ENCODE results near the gene SLC22A4.

SLC22A4 gene

GRCh38 chr5:132310141-132310834, 16.1 kb downstream of the SLC22A4 start:
- no peak overlapping the region for H3K4me3 ChIP-seq (ENCODE audit: low read length)
- TF ChIP-seq ZNF274 (IDR thresholded peaks at IDR 0.05; ENCODE audit: low read depth, low read length): no peak

DNA sequence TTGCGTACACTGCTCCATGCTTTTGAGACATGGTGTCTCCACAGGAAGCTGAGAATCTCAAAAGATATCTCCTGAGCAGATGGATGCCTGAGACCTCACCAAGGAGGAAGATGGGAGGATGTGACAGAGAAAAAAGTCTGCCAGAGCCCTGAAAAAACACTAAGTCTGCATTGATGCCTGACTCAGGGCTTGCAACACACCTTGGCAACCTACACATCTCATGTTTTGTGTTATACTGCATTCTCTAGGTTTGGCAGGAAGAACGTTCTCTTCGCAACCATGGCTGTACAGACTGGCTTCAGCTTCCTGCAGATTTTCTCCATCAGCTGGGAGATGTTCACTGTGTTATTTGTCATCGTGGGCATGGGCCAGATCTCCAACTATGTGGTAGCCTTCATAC, 19.2 kb downstream of the SLC22A4 start:
- H3K4me3 ChIP-seq (ENCODE audit: low read length): no peak overlapping the region
- TF ChIP-seq ZNF274 (IDR thresholded peaks at IDR 0.05; ENCODE audit: low read depth, low read length): no peak

DNA sequence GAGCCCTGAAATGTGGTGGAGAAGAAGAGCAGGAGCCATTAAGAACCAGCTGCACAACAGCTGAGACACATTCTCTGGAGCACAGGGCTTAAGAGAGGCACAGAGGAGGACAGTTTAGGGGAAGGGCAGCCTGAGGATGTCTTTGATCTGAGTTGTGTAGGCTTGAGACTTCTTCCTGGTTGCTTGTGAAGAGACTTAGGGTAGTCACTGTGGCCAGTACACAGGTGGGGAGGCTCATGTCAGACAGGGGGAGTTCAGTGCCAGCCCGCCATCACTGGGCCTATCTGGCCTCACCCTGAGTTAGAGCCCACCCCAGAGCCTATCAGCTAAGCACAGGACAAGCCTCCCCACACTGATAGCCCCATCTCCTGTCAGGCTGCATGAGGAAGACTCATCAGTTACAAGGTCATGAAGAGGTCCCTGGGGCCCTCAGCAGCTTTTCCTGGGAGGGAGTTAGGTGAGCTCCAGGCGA, 19.8 kb downstream of the SLC22A4 start:
- no peak overlapping the region for H3K4me3 ChIP-seq (ENCODE audit: low read length)
- no peak for TF ChIP-seq ZNF274 (IDR thresholded peaks at IDR 0.05; ENCODE audit: low read depth, low read length)

- H3K4me3 ChIP-seq (ENCODE audit: low read length): no peak overlapping the region
- no peak for TF ChIP-seq ZNF274 (IDR thresholded peaks at IDR 0.05; ENCODE audit: low read depth, low read length)
These were observed 21.4 kb downstream of the SLC22A4 start for GRCh38 chr5:132315529-132316067.

DNA sequence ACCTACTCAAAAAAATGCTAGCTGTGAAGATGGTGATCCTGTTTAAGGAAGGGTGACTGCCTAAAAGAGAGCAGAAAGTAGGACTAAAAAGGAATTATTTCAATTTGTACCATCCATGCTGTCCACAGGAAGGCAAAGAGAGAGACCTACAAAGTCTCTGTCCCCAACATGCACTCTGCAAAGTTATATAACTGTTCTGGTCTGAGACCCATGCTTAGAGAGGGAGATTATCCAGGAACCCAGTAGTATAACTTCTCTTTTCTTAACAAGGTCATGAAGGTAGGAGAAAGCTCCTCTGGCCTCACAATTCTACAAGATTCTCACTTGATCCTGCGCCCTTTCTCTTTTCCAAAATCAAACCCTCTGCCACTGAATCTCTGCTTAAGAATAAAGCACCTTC, 25.8 kb downstream of the SLC22A4 start:
- no peak overlapping the region for H3K4me3 ChIP-seq (ENCODE audit: low read length)

GRCh38 chr5:132321109-132321721, 27.0 kb downstream of the SLC22A4 start:
- no peak for TF ChIP-seq ZNF274 (IDR thresholded peaks at IDR 0.05; ENCODE audit: low read depth, low read length)
- no peak overlapping the region for H3K4me3 ChIP-seq (ENCODE audit: low read length)

More for the DNA sequence above, 25.8 kb downstream of the SLC22A4 start:
- no peak for TF ChIP-seq ZNF274 (IDR thresholded peaks at IDR 0.05; ENCODE audit: low read depth, low read length)

DNA sequence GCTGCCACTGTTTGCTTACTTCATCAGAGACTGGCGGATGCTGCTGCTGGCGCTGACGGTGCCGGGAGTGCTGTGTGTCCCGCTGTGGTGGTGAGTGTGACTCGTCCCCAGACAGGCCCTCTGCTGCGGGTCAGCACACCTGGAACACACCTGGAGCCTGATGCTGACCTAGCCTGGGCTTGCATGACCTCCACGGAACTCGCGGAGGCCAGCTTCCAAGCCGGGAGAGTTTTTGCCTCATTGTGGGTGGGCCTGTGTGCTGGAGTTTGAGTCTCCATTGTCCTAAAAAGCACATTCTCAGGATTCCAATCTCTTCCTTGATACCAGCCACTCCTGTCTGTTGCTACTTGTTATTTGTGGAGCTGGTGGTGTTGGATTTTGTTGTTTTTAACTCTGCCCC, 28.1 kb downstream of the SLC22A4 start:
- no peak overlapping the region for H3K4me3 ChIP-seq (ENCODE audit: low read length)
- no peak for TF ChIP-seq ZNF274 (IDR thresholded peaks at IDR 0.05; ENCODE audit: low read depth, low read length)

DNA sequence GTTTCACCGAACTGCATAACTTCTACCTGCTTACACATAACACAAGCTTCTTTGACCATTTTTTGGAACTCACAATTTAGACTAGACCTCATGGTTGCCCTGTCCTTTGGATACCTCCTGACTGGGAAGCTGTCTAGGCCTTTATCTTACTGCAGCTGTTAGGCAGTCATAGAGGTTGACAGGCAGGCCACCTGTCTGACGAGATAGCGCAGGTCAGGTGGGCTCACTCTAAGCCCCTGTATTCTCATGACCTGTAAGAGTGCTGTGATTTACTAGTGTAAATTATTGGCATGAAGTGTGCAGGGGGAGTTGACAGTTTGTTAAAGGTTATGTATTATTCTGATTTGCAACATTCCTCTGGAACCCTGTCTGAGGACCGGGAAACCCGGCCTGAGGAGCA, 29.0 kb downstream of the SLC22A4 start:
- H3K4me3 ChIP-seq (ENCODE audit: low read length): no peak overlapping the region
- no peak for TF ChIP-seq ZNF274 (IDR thresholded peaks at IDR 0.05; ENCODE audit: low read depth, low read length)

GRCh38 chr5:132325691-132326090, 31.5 kb downstream of the SLC22A4 start:
- H3K4me3 ChIP-seq (ENCODE audit: low read length): no peak overlapping the region
- no peak for TF ChIP-seq ZNF274 (IDR thresholded peaks at IDR 0.05; ENCODE audit: low read depth, low read length)

DNA sequence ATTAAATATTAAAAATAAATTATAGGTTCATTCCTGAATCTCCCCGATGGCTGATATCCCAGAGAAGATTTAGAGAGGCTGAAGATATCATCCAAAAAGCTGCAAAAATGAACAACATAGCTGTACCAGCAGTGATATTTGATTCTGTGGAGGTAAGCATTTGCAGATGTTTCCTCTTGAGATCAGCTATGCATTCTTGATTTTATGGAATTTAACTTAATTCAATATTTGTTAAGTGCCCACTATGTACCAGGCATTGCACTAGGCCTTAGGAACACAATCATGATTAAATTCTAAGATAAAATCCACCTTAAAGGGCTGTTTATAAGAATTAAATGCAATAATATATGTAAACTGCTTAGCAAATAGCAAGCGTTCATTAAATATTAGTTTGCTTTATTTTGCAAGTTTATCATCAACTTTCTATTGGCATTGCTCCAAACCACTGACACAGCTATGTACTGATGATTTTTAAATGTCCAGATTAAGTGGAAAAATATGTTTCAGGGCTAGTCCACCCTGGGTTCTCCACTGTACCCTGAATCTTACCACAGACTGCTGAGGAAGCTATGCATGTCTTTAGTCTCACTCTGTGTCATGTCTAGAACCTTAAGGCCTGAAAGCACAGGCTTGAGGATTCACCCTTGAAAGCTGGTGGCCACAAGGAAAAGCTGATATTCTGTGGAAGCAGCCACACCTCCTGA, 33.2 kb downstream of the SLC22A4 start:
- TF ChIP-seq ZNF274 (IDR thresholded peaks at IDR 0.05; ENCODE audit: low read depth, low read length): no peak
- H3K4me3 ChIP-seq (ENCODE audit: low read length): no peak overlapping the region

- TF ChIP-seq ZNF274 (IDR thresholded peaks at IDR 0.05; ENCODE audit: low read depth, low read length): no peak
- H3K4me3 ChIP-seq (ENCODE audit: low read length): no peak overlapping the region
These were observed 40.6 kb downstream of the SLC22A4 start for GRCh38 chr5:132334812-132335211.

- H3K4me3 ChIP-seq (ENCODE audit: low read length): no peak overlapping the region
- no peak for TF ChIP-seq ZNF274 (IDR thresholded peaks at IDR 0.05; ENCODE audit: low read depth, low read length)
These were observed 41.2 kb downstream of the SLC22A4 start for GRCh38 chr5:132335402-132335801.

DNA sequence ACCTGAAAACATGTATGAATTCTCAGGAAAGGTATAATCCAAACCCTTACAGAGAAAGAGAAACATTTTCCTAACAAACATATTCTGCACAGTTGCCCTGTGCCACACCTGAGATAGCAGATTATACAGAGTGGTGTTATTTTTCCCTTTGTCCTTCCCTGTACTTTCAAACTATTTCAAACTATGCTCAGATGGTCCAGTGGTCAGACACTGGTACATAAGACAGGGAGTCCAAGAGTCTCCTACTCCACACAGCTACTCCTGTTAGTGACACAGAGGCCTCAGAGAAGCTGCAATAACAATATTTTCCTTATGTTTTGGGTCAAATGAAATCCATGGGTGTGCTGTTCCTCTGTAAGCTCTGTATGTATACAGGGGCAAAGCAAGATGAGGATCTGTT, 45.3 kb downstream of the SLC22A4 start:
- no peak for TF ChIP-seq ZNF274 (IDR thresholded peaks at IDR 0.05; ENCODE audit: low read depth, low read length)
- no peak overlapping the region for H3K4me3 ChIP-seq (ENCODE audit: low read length)

GRCh38 chr5:132342291-132343180, 48.3 kb downstream of the SLC22A4 start:
- no peak for TF ChIP-seq ZNF274 (IDR thresholded peaks at IDR 0.05; ENCODE audit: low read depth, low read length)
- H3K4me3 ChIP-seq (ENCODE audit: low read length): no peak overlapping the region

All from GM08714 (cell line).